Transverse colon (tissue), 4 donors: ENCODE results near the gene SYT7. TPM values are rescaled to one million over a fixed set of nuclear protein-coding genes. Genes with fewer than 3 reads are reported as not detected.

Experiments used
- DNase-seq: peaks from one replicate; pipeline ENCODE4 v3.0.0-alpha.2; 2019
- H3K27ac ChIP-seq, 4 donors: fragments of 200-600 bp; sonication (generic); 2 replicates each; pipeline ENCODE4 v1.5.1; 2016 to 2018; ENCODE audit warnings: inconsistent platforms in 4 of 4
- H3K27me3 ChIP-seq: fragments of 200-600 bp; sonication (generic); 2 replicates; pipeline ENCODE4 v1.5.1; 2017; ENCODE audit warnings: inconsistent platforms
- H3K36me3 ChIP-seq, 4 donors: fragments of 200-600 bp; sonication (generic); 2 replicates each; pipeline ENCODE4 v1.5.1; 2017 to 2019; ENCODE audit warnings: inconsistent platforms in 4 of 4
- H3K4me1 ChIP-seq, 4 donors: fragments of 200-600 bp; sonication (generic); 2 replicates each; pipeline ENCODE4 v1.5.1; 2017 to 2020; ENCODE audit warnings: inconsistent platforms in 4 of 4
- H3K4me3 ChIP-seq, 4 donors: fragments of 200-600 bp; sonication (generic); 1 replicate in 1 of 4; 2 replicates in 3 of 4; pipeline versions ENCODE4 v1.5.1 to v1.6.1; 2017 to 2019; ENCODE audit warnings: inconsistent platforms in 4 of 4
- H3K9me3 ChIP-seq, 2 donors: fragments of 200-600 bp; sonication (generic); 2 replicates each; pipeline ENCODE4 v1.5.1; 2017 to 2019; ENCODE audit warnings: inconsistent platforms in 2 of 2
- CTCF ChIP-seq, 5 experiments: fragments of 200-600 bp in 3 of 5; fragments of 450-650 bp in 2 of 5; sonication (generic) in 3 of 5; IDR thresholded peaks; 1 replicate in 2 of 5; 2 replicates in 3 of 5; pipeline ENCODE4 v1.5.1; 2016 to 2017; ENCODE audit warnings: antibody characterized with exemption in 5 of 5, inconsistent platforms in 3 of 5, mild to moderate bottlenecking in 2 of 5, moderate library complexity in 1 of 5
- EP300 ChIP-seq: sonication (generic); formaldehyde crosslinking; IDR thresholded peaks from one replicate; pipeline ENCODE4 v1.6.1; 2017; ENCODE audit warnings: antibody characterized with exemption, low read depth
- POLR2A ChIP-seq: fragments of 450-650 bp; IDR thresholded peaks from one replicate; pipeline ENCODE4 v1.6.1; 2016; ENCODE audit warnings: antibody characterized with exemption, mild to moderate bottlenecking, moderate library complexity
- POLR2AphosphoS5 ChIP-seq, 3 donors: sonication (generic); formaldehyde crosslinking; IDR thresholded peaks; one replicate each; pipeline ENCODE4 v1.6.1; 2016; ENCODE audit warnings: antibody characterized with exemption in 3 of 3
- WGBS, 2 donors: methylation state at CpG; one replicate each; pipeline ENCODE4 v1.1.5; 2018; ENCODE audit warnings: low coverage in 1 of 2; 5-methylcytosine and 5-hydroxymethylcytosine counted together
- in situ Hi-C, 4 donors: fragments of 200-750 bp; cut with MboI; loops; one replicate each; pipeline versions ENCODE4 v1.15.0 to v1.15.1; 2017; ENCODE audit warnings: low sequenced_read_pairs in 3 of 4, low pct_ligation_motif_present in 1 of 4, low pct_unique_long_range_greater_than_20kb in 1 of 4
- intact Hi-C: fragments of 100-400 bp; cut with DNase I; formaldehyde crosslinking; loops from one replicate; pipeline ENCODE4 v1.15.1; 2023; ENCODE audit warnings: low total_unique reads
- total RNA-seq, 4 donors: library from RNA; depleted of rRNA; stranded (reverse); fragments of >200 nt; gene quantifications; one replicate each; pipeline ENCODE4 v1.1.0, GENCODE V29; 2016

SYT7 gene
- total RNA-seq, 4 donors from 2014 or later = 6.8 to 26.2 (median 12.8) TPM

- H3K27me3 ChIP-seq = no peaks in the 10 kb centered on the region
- peak; percentile 52 for DNase-seq
- in situ Hi-C loops = loop anchor here in 3 of 4 donors (10.0 kb wide), 2 partner anchors 47 to 157 kb away; no protein-coding TSS in a partner anchor
- intact Hi-C loops = no loop called here
- no peaks in the 10 kb centered on the region for H3K9me3 ChIP-seq
- 0 to 1% methylated on average over 5 to 18 of the region's 18 CpGs for WGBS, 2 donors
- no peak overlapping the region for H3K4me3 ChIP-seq
- no peaks in the 10 kb centered on the region for H3K36me3 ChIP-seq
- H3K27ac ChIP-seq = no peak overlapping the region
- no peak for TF ChIP-seq EP300
- peak; percentile 93 to 97 (median 95) for TF ChIP-seq CTCF (IDR thresholded peaks at IDR 0.05)
- H3K4me1 ChIP-seq = peaks cover 5 to 33% (median 14%) of the 10 kb centered on the region in 4 donors
Observed at GRCh38 chr11:61477727-61478148, 103.1 kb downstream of the SYT7 start.

GRCh38 chr11:61477126-61477525, 103.8 kb downstream of the SYT7 start:
- in situ Hi-C loops (loop anchor here in 3 of 4 donors (10.0 kb wide), 2 partner anchors 48 to 158 kb away; no protein-coding TSS in a partner anchor), intact Hi-C loops (no loop called here)
- 41% methylated on average over 8 of the region's 8 CpGs; no CpG with 5 or more reads in 1 of the 2 donors for WGBS, 2 donors
- Histone ChIP-seq H3K4me3 (no peak overlapping the region), H3K27me3 (no peaks in the 10 kb centered on the region), H3K4me1 (peaks cover 5 to 39% (median 14%) of the 10 kb centered on the region in 4 donors), H3K27ac (no peak overlapping the region), H3K9me3 (no peaks in the 10 kb centered on the region), H3K36me3 (no peaks in the 10 kb centered on the region)
- DNase-seq = no peak
- TF ChIP-seq POLR2AphosphoS5 (IDR thresholded peaks at IDR 0.05) = no peak
- TF ChIP-seq POLR2A = no peak
- TF ChIP-seq EP300 = no peak
- TF ChIP-seq CTCF (IDR thresholded peaks at IDR 0.05) = no peak

- Histone ChIP-seq H3K27me3 (no peaks in the 10 kb centered on the region), H3K9me3 (no peaks in the 10 kb centered on the region), H3K36me3 (no peaks in the 10 kb centered on the region), H3K4me1 (peaks cover 5 to 41% (median 14%) of the 10 kb centered on the region in 4 donors), H3K27ac (no peak overlapping the region), H3K4me3 (no peak overlapping the region)
- TF ChIP-seq POLR2AphosphoS5 (IDR thresholded peaks at IDR 0.05) = no peak
- TF ChIP-seq POLR2A = no peak
- no peak for TF ChIP-seq EP300
- no peak for TF ChIP-seq CTCF (IDR thresholded peaks at IDR 0.05)
- 96% methylated on average over 3 of the region's 3 CpGs; no CpG with 5 or more reads in 1 of the 2 donors for WGBS, 2 donors
- in situ Hi-C loops (loop anchor here in 3 of 4 donors (10.0 kb wide), 2 partner anchors 48 to 158 kb away; no protein-coding TSS in a partner anchor), intact Hi-C loops (loop anchor here (1.0 kb wide), 1 partner anchor 41 kb away; no protein-coding TSS in a partner anchor)
- DNase-seq = no peak
Observed at GRCh38 chr11:61476371-61476770, 104.5 kb downstream of the SYT7 start.

- WGBS, 2 donors = 85 to 100% methylated on average over 1 of the region's 1 CpG
- intact Hi-C loops = no loop called here
- Histone ChIP-seq H3K4me3 (no peak overlapping the region), H3K9me3 (no peaks in the 10 kb centered on the region), H3K27ac (no peak overlapping the region), H3K27me3 (no peaks in the 10 kb centered on the region), H3K36me3 (no peaks in the 10 kb centered on the region), H3K4me1 (peaks cover 5 to 34% (median 14%) of the 10 kb centered on the region in 4 donors)
- no peak for TF ChIP-seq CTCF (IDR thresholded peaks at IDR 0.05)
- no peak for TF ChIP-seq EP300
- TF ChIP-seq POLR2AphosphoS5 (IDR thresholded peaks at IDR 0.05) = no peak
- no peak for TF ChIP-seq POLR2A
- in situ Hi-C loops = loop anchor here in 3 of 4 donors (10.0 kb wide), 2 partner anchors 49 to 159 kb away; no protein-coding TSS in a partner anchor
- no peak for DNase-seq
Observed at GRCh38 chr11:61475433-61475832, 105.4 kb downstream of the SYT7 start.
